ENCODE data around the gene LGSN.
"Not testable (repeated sequence)": the region's sequence is repeated elsewhere in the genome, so short reads cannot be mapped to it uniquely, and the experiment has no call there.

Gene LGSN

DNA sequence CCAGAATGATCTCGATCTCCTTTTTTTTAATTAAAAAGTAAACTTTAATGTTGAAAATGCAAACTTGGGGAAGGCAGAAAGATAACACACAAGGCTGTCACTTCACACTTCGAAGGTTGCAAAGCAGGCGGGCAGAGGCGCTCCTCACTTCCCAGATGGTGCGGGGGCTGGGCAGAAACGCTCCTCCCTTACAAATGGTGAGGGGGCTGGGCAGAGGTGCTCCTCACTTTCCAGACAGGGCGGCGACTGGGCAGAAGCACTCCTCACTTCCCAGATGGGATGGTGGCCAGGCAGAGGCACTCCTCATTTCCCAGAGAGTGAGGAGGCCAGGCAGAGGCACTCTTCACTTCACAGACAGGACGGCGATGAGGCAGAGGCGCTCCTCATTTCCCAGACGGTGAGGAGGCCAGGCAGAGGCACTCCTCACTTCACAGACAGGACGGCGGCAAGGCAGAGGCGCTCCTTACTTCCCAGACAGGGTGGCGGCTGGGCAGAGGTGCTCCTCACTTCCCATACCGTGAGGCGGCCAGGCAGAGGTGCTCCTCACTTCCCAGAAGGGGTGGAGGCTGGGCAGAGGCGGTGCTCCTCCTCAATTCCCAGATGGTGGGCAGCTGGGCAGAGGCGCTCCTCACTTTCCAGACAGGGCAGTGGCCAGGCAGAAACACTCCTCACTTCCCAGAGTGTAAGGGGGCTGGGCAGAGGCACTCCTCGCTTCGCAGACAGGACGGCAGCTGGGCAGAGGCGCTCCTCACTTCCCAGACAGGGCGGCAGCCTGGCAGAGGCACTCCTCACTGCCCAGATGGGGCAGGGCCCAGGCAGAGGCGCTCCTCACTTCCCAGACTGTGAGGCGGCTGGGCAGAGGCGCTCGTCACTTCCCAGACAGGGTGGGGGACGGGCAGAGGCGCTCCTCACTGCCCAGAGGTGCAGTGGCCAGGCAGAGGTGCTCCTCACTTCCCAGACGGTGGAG, 91.6 kb downstream of the LGSN start:
- not testable (repeated sequence) for DNase-seq

DNA sequence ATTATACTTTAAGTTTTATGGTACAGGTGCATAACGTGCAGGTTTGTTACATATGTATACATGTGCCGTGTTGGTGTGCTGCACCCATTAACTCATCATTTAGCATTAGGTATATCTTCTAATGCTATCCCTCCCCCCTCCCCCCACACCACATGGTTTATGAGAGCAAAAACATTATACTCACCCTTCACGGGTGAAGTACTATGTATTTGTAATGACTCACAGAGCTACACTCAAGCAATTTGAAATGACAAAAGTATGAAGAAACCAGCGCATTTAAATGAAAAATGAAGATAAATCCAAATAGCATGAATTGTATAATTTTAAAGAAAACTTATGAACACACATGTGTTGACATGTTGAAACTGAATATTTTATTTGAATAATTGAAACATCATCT, 93.8 kb downstream of the LGSN start:
- DNase-seq = not testable (repeated sequence)

Measured in NCI-H1092 treated with DMSO at 0.1 percent for 48 hours (cell line).